Measurements from ENCODE around the gene IL6.
A peak's percentile ranks its signal among the peaks of the same experiment; 100 is the strongest.

Gene IL6

DNA sequence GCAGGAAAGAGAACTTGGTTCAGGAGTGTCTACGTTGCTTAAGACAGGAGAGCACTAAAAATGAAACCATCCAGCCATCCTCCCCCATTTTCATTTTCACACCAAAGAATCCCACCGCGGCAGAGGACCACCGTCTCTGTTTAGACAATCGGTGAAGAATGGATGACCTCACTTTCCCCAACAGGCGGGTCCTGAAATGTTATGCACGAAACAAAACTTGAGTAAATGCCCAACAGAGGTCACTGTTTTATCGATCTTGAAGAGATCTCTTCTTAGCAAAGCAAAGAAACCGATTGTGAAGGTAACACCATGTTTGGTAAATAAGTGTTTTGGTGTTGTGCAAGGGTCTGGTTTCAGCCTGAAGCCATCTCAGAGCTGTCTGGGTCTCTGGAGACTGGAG is 1.4 kb upstream of the IL6 start:
- Mint-ChIP-seq H3K9me3 (no peaks in the 10 kb centered on the region), H3K36me3 (ENCODE audit: low read depth) (no peaks in the 10 kb centered on the region), H3K27me3 (ENCODE audit: low read depth) (peaks cover 4% of the 10 kb centered on the region), H3K4me1 (peaks cover 43% of the 10 kb centered on the region), H3K27ac (peak overlapping the region in 1 of 3 experiments; percentile 66), H3K4me3 (no peak overlapping the region)
- TF ChIP-seq CTCF (IDR thresholded peaks at IDR 0.05; ENCODE audit: unreplicated experiment in 3 of 3), result no peak

DNA sequence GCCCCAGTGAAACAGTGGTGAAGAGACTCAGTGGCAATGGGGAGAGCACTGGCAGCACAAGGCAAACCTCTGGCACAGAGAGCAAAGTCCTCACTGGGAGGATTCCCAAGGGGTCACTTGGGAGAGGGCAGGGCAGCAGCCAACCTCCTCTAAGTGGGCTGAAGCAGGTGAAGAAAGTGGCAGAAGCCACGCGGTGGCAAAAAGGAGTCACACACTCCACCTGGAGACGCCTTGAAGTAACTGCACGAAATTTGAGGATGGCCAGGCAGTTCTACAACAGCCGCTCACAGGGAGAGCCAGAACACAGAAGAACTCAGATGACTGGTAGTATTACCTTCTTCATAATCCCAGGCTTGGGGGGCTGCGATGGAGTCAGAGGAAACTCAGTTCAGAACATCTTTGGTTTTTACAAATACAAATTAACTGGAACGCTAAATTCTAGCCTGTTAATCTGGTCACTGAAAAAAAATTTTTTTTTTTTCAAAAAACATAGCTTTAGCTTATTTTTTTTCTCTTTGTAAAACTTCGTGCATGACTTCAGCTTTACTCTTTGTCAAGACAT is 574 bp upstream of the IL6 start:
- no peaks in the 10 kb centered on the region for H3K36me3 Mint-ChIP-seq (ENCODE audit: low read depth)
- H3K4me3 Mint-ChIP-seq, result peak overlapping the region in 1 of 3 experiments; percentile 69
- peaks cover 37% of the 10 kb centered on the region for H3K4me1 Mint-ChIP-seq
- peak overlapping the region; percentile 10 to 80 (median 66) for H3K27ac Mint-ChIP-seq
- H3K27me3 Mint-ChIP-seq (ENCODE audit: low read depth), result peaks cover 4% of the 10 kb centered on the region
- peak; percentile 55 to 56 (median 56) for TF ChIP-seq CTCF (IDR thresholded peaks at IDR 0.05; ENCODE audit: unreplicated experiment in 3 of 3)
- H3K9me3 Mint-ChIP-seq, result no peaks in the 10 kb centered on the region

- H3K36me3 Mint-ChIP-seq (ENCODE audit: low read depth), result no peaks in the 10 kb centered on the region
- peaks cover 4% of the 10 kb centered on the region for H3K27me3 Mint-ChIP-seq (ENCODE audit: low read depth)
- no peak for TF ChIP-seq CTCF (IDR thresholded peaks at IDR 0.05; ENCODE audit: unreplicated experiment in 3 of 3)
- H3K4me3 Mint-ChIP-seq, result no peak overlapping the region
- H3K4me1 Mint-ChIP-seq, result peaks cover 35% of the 10 kb centered on the region
- H3K27ac Mint-ChIP-seq, result no peak overlapping the region
- H3K9me3 Mint-ChIP-seq, result no peaks in the 10 kb centered on the region
Measured at GRCh38 chr7:22727714-22728035, 675 bp downstream of the IL6 start.

DNA sequence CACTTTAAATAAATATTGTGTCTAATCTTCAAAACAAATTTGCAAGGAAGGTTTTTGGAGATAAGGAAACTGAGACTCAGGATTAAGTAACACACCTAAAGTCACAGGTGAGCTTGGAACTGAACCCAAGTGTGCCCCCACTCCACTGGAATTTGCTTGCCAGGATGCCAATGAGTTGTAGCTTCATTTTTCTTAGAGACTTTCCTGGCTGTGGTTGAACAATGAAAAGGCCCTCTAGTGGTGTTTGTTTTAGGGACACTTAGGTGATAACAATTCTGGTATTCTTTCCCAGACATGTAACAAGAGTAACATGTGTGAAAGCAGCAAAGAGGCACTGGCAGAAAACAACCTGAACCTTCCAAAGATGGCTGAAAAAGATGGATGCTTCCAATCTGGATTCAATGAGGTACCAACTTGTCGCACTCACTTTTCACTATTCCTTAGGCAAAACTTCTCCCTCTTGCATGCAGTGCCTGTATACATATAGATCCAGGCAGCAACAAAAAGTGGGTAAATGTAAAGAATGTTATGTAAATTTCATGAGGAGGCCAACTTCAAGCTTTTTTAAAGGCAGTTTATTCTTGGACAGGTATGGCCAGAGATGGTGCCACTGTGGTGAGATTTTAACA is 1.5 kb downstream of the IL6 start:
- Mint-ChIP-seq H3K27ac (no peak overlapping the region), H3K4me1 (peaks cover 28% of the 10 kb centered on the region), H3K9me3 (no peaks in the 10 kb centered on the region), H3K4me3 (no peak overlapping the region), H3K36me3 (ENCODE audit: low read depth) (no peaks in the 10 kb centered on the region), H3K27me3 (ENCODE audit: low read depth) (peaks cover 4% of the 10 kb centered on the region)
- TF ChIP-seq CTCF (IDR thresholded peaks at IDR 0.05; ENCODE audit: unreplicated experiment in 3 of 3), result peak; percentile 36 to 44 (median 38)

GRCh38 chr7:22729180-22729825 is 2.3 kb downstream of the IL6 start:
- Mint-ChIP-seq H3K27ac (no peak overlapping the region), H3K27me3 (ENCODE audit: low read depth) (peaks cover 7% of the 10 kb centered on the region), H3K4me1 (peaks cover 26% of the 10 kb centered on the region), H3K4me3 (no peak overlapping the region), H3K9me3 (no peaks in the 10 kb centered on the region), H3K36me3 (ENCODE audit: low read depth) (no peaks in the 10 kb centered on the region)
- TF ChIP-seq CTCF (IDR thresholded peaks at IDR 0.05; ENCODE audit: unreplicated experiment in 3 of 3), result no peak

Measured in nephron (organoid).